Measurements from ENCODE around the gene KRTAP10-4. TPM values are rescaled to one million over a fixed set of nuclear protein-coding genes. Genes with fewer than 3 reads are reported as not detected.
A peak's percentile ranks its signal among the peaks of the same experiment; 100 is the strongest.

Gene KRTAP10-4
- total and polyA plus RNA-seq, 4 donors: not detected

GRCh38 chr21:44572959-44573583 is 458 bp upstream of the KRTAP10-4 start:
- Histone ChIP-seq H3K9ac (ENCODE audit: low read depth in 1 of 2, low read length in 2 of 2) (no peak overlapping the region), H3K36me3 (ENCODE audit: control insufficient read depth in 4 of 4, insufficient read depth in 3 of 4, low read depth in 1 of 4, low read length in 3 of 4) (no peaks in the 10 kb centered on the region), H3K27me3 (ENCODE audit: control insufficient read depth in 4 of 4, insufficient read depth in 4 of 4, low read length in 3 of 4) (no peaks in the 10 kb centered on the region), H3K4me1 (ENCODE audit: control insufficient read depth in 4 of 4, insufficient read depth in 4 of 4, low read length in 3 of 4) (peaks cover 0 to 7% (median 3%) of the 10 kb centered on the region in 4 donors), H3K4me3 (ENCODE audit: low read depth in 1 of 3, low read length in 3 of 3) (no peak overlapping the region), H3K27ac (ENCODE audit: low read depth in 1 of 2, low read length in 2 of 2) (no peak overlapping the region), H3K9me3 (ENCODE audit: control insufficient read depth in 4 of 4, low read length in 3 of 4) (peaks cover 0 to 7% (median 1%) of the 10 kb centered on the region in 4 donors)
- 91% methylated on average over 15 of the region's 15 CpGs for WGBS
- peak; percentile 10 for DNase-seq (ENCODE audit: low spot score)
- TF ChIP-seq, protein P1, sequence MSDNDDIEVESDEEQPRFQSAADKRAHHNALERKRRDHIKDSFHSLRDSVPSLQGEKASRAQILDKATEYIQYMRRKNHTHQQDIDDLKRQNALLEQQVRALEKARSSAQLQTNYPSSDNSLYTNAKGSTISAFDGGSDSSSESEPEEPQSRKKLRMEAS (IDR thresholded peaks at IDR 0.05): no peak
- TF ChIP-seq FOXA1 (IDR thresholded peaks at IDR 0.05): no peak
- TF ChIP-seq EGR1 (IDR thresholded peaks at IDR 0.05; ENCODE audit: low read depth in 2 of 2): no peak
- TF ChIP-seq, protein P2, sequence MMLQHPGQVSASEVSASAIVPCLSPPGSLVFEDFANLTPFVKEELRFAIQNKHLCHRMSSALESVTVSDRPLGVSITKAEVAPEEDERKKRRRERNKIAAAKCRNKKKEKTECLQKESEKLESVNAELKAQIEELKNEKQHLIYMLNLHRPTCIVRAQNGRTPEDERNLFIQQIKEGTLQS (IDR thresholded peaks at IDR 0.05): no peak
- TF ChIP-seq RAD21 (IDR thresholded peaks at IDR 0.05): no peak
- TF ChIP-seq FOXA2 (IDR thresholded peaks at IDR 0.05): no peak
- no peak for TF ChIP-seq TAF1 (conservative IDR thresholded peaks at IDR 0.05)
- no peak for TF ChIP-seq HNF4G (IDR thresholded peaks at IDR 0.05)
- TF ChIP-seq REST (IDR thresholded peaks at IDR 0.05): no peak

DNA sequence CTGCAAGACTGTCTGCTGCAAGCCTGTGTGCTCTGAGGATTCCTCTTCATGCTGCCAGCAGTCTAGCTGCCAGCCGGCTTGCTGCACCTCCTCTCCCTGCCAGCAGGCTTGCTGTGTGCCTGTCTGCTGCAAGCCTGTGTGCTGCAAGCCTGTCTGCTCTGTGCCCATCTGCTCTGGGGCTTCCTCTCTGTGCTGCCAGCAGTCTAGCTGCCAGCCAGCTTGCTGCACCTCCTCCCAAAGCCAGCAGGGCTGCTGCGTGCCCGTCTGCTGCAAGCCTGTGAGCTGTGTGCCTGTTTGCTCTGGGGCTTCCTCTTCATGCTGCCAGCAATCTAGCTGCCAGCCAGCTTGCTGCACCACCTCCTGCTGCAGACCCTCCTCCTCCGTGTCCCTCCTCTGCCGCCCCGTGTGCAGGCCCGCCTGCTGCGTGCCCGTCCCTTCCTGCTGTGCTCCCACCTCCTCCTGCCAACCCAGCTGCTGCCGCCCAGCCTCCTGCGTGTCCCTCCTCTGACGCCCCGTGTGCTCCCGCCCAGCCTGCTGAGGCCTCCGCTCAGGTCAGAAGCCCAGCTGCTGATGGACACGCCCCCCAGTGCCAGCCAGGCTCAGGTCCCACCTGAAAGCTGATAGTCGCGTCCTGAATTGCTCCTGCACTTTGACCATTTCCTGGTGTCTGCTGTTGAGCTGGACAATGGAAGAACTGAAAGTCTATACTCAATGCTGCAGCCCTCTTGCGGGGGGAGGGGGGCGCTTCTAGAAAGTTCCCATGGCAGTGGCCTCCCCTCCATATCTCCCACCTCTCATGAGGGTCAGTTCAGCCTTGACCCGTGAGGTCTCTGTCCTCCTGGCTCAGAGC is 1.2 kb downstream of the KRTAP10-4 start:
- H3K4me3 ChIP-seq (ENCODE audit: low read depth in 1 of 3, low read length in 3 of 3): no peak overlapping the region
- TF ChIP-seq RXRA (IDR thresholded peaks at IDR 0.05) (peak; percentile 29 to 55), HNF4A (conservative IDR thresholded peaks at IDR 0.05) (peak in 1 of 2 donors; percentile 63), SP1 (IDR thresholded peaks at IDR 0.05) (peak; percentile 25)
- TF ChIP-seq, protein P3, sequence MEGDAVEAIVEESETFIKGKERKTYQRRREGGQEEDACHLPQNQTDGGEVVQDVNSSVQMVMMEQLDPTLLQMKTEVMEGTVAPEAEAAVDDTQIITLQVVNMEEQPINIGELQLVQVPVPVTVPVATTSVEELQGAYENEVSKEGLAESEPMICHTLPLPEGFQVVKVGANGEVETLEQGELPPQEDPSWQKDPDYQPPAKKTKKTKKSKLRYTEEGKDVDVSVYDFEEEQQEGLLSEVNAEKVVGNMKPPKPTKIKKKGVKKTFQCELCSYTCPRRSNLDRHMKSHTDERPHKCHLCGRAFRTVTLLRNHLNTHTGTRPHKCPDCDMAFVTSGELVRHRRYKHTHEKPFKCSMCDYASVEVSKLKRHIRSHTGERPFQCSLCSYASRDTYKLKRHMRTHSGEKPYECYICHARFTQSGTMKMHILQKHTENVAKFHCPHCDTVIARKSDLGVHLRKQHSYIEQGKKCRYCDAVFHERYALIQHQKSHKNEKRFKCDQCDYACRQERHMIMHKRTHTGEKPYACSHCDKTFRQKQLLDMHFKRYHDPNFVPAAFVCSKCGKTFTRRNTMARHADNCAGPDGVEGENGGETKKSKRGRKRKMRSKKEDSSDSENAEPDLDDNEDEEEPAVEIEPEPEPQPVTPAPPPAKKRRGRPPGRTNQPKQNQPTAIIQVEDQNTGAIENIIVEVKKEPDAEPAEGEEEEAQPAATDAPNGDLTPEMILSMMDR (IDR thresholded peaks at IDR 0.05; ENCODE audit: low read depth, low read length, missing input control): no peak
- H3K9ac ChIP-seq (ENCODE audit: low read depth in 1 of 2, low read length in 2 of 2): no peak overlapping the region
- H3K27me3 ChIP-seq (ENCODE audit: control insufficient read depth in 4 of 4, insufficient read depth in 4 of 4, low read length in 3 of 4): no peaks in the 10 kb centered on the region
- H3K36me3 ChIP-seq (ENCODE audit: control insufficient read depth in 4 of 4, insufficient read depth in 3 of 4, low read depth in 1 of 4, low read length in 3 of 4): no peaks in the 10 kb centered on the region
- peaks cover 0 to 7% (median 1%) of the 10 kb centered on the region in 4 donors for H3K9me3 ChIP-seq (ENCODE audit: control insufficient read depth in 4 of 4, low read length in 3 of 4)
- peaks cover 0 to 7% (median 3%) of the 10 kb centered on the region in 4 donors for H3K4me1 ChIP-seq (ENCODE audit: control insufficient read depth in 4 of 4, insufficient read depth in 4 of 4, low read length in 3 of 4)
- DNase-seq (ENCODE audit: low spot score): peak; percentile 35
- whole genome bisulfite sequencing: 24% methylated on average over 21 of the region's 21 CpGs
- no peak overlapping the region for H3K27ac ChIP-seq (ENCODE audit: low read depth in 1 of 2, low read length in 2 of 2)
